Neural cell (in vitro differentiated cells): ENCODE measurements around the gene ZDHHC16. TPM values are rescaled to one million over a fixed set of nuclear protein-coding genes. Genes with fewer than 3 reads are reported as not detected.
A peak's percentile ranks its signal among the peaks of the same experiment; 100 is the strongest.

Experiments used
- H2AFZ ChIP-seq: fragments of 200-600, 300-800 bp; sonication (generic), shearing (Covaris generic); 2 replicates; pipeline ENCODE4 v1.6.0; 2014; ENCODE audit warnings: low read depth, mild to moderate bottlenecking, antibody characterized with exemption, low read length, moderate library complexity
- H3F3A ChIP-seq: fragments of 200-600 bp; shearing (Covaris generic); 2 replicates; pipeline ENCODE4 v1.6.1; 2016; ENCODE audit warnings: mild to moderate bottlenecking, moderate library complexity, mixed read lengths, antibody characterized with exemption, low read length; ENCODE audit not compliant: insufficient read depth, poor library complexity, severe bottlenecking
- H3K27ac ChIP-seq: fragments of 200-600, 300-800 bp; sonication (generic), shearing (Covaris generic); 2 replicates; pipeline ENCODE4 v1.5.1; 2014; ENCODE audit warnings: mild to moderate bottlenecking, low read length, moderate library complexity
- H3K27me3 ChIP-seq: fragments of 300-800, 200-600 bp; sonication (generic), shearing (Covaris generic); 2 replicates; pipeline ENCODE4 v1.6.0; 2014; ENCODE audit warnings: mild to moderate bottlenecking, low read depth, low read length, moderate library complexity; ENCODE audit not compliant: insufficient read depth
- H3K36me3 ChIP-seq: fragments of 300-800, 200-600 bp; sonication (generic), shearing (Covaris generic); 2 replicates; pipeline ENCODE4 v1.5.1; 2014; ENCODE audit warnings: mild to moderate bottlenecking, antibody characterized with exemption, low read length, moderate library complexity; ENCODE audit not compliant: insufficient read depth
- H3K4me2 ChIP-seq: fragments of 300-800, 200-600 bp; sonication (generic), shearing (Covaris generic); 2 replicates; pipeline ENCODE4 v1.6.0; 2014; ENCODE audit warnings: mild to moderate bottlenecking, low read length
- H3K4me3 ChIP-seq: fragments of 300-800, 200-600 bp; sonication (generic), shearing (Covaris generic); 2 replicates; pipeline ENCODE4 v1.5.1; 2014; ENCODE audit warnings: mild to moderate bottlenecking, low read length, moderate library complexity
- H3K79me2 ChIP-seq: fragments of 200-600 bp; shearing (Covaris generic); replicated peaks from 2 replicates; pipeline ENCODE4 v1.6.0; 2014; ENCODE audit warnings: mild to moderate bottlenecking, low read length, moderate library complexity; ENCODE audit not compliant: insufficient read depth
- H3K9ac ChIP-seq: fragments of 300-800, 200-600 bp; sonication (generic), shearing (Covaris generic); 2 replicates; pipeline ENCODE4 v1.6.1; 2016; ENCODE audit warnings: mild to moderate bottlenecking, low read length, mixed read lengths
- H3K9me2 ChIP-seq: fragments of 200-600 bp; shearing (Covaris generic); 2 replicates; pipeline ENCODE4 v1.6.1; 2016; ENCODE audit warnings: mild to moderate bottlenecking, low read length, mixed read lengths; ENCODE audit not compliant: insufficient read depth
- H3K9me3 ChIP-seq: fragments of 200-600, 300-800 bp; sonication (generic), shearing (Covaris generic); 2 replicates; pipeline ENCODE4 v1.6.1; 2016; ENCODE audit warnings: mild to moderate bottlenecking, mixed run types, low read length, moderate library complexity, mixed read lengths
- H4K20me1 ChIP-seq: fragments of 200-600 bp; shearing (Covaris generic); 2 replicates; pipeline ENCODE4 v1.6.1; 2016; ENCODE audit warnings: mild to moderate bottlenecking, mixed run types; ENCODE audit not compliant: insufficient read depth
- CTCF ChIP-seq: fragments of 450-650 bp; IDR thresholded peaks from 2 replicates; pipeline ENCODE4 v1.5.1; 2014; ENCODE audit warnings: antibody characterized with exemption, mild to moderate bottlenecking, moderate library complexity; ENCODE audit not compliant: poor library complexity, severe bottlenecking
- EP300 ChIP-seq: fragments of 450-650 bp; conservative IDR thresholded peaks from 2 replicates; pipeline ENCODE4 v1.6.1; 2014; ENCODE audit warnings: antibody characterized with exemption, mild to moderate bottlenecking, moderate library complexity; ENCODE audit not compliant: poor library complexity, severe bottlenecking
- EZH2 ChIP-seq: fragments of 200-600, 300-800 bp; shearing (Covaris generic), sonication (generic); IDR thresholded peaks from 2 replicates; pipeline ENCODE4 v1.6.1; 2014; ENCODE audit warnings: antibody characterized with exemption, low read length, borderline replicate concordance, mild to moderate bottlenecking; ENCODE audit not compliant: insufficient read depth, poor library complexity, severe bottlenecking
- MXI1 ChIP-seq: fragments of 450-650 bp; conservative IDR thresholded peaks from 2 replicates; pipeline ENCODE4 v1.6.1; 2014; ENCODE audit warnings: antibody characterized with exemption, mild to moderate bottlenecking; ENCODE audit not compliant: poor library complexity, severe bottlenecking
- POLR2AphosphoS5 ChIP-seq: IDR thresholded peaks from 2 replicates; pipeline ENCODE4 v1.6.1; 2012
- RAD21 ChIP-seq: fragments of 450-650 bp; conservative IDR thresholded peaks from 2 replicates; pipeline ENCODE4 v1.6.1; 2014; ENCODE audit warnings: antibody characterized with exemption, mild to moderate bottlenecking, moderate library complexity
- REST ChIP-seq: IDR thresholded peaks from 2 replicates; pipeline ENCODE4 v1.6.1; 2012; ENCODE audit warnings: borderline replicate concordance
- SMC3 ChIP-seq: fragments of 450-650 bp; conservative IDR thresholded peaks from 2 replicates; pipeline ENCODE4 v1.6.1; 2014; ENCODE audit warnings: antibody characterized with exemption, mild to moderate bottlenecking, moderate library complexity; ENCODE audit not compliant: poor library complexity
- TAF1 ChIP-seq: IDR thresholded peaks from 2 replicates; pipeline ENCODE4 v1.6.1; 2012; ENCODE audit warnings: low read depth
- polyA plus RNA-seq: library from polyadenylated mRNA; depleted of rRNA; stranded (reverse); fragments of >200 nt; gene quantifications from 2 replicates; pipeline ENCODE4 v1.2.3, GENCODE V29; 2014

ZDHHC16 gene
- polyA plus RNA-seq, 1 donor from 2014 or later = 34.3 TPM

GRCh38 chr10:97497572-97498075 lies 51.6 kb downstream of the ZDHHC16 start:
- peaks cover 31% of the 10 kb centered on the region for H3K79me2 ChIP-seq
- no peaks in the 10 kb centered on the region for H4K20me1 ChIP-seq
- H3K9ac ChIP-seq = peak overlapping the region; percentile 82
- H3K27me3 ChIP-seq = peaks cover 36% of the 10 kb centered on the region
- no peaks in the 10 kb centered on the region for H3K9me2 ChIP-seq
- H2AFZ ChIP-seq = peak overlapping the region; percentile 92
- H3K36me3 ChIP-seq = no peaks in the 10 kb centered on the region
- H3K27ac ChIP-seq = peak overlapping the region; percentile 66
- no peaks in the 10 kb centered on the region for H3K9me3 ChIP-seq
- peak overlapping the region; percentile 98 for H3K4me3 ChIP-seq
- peak overlapping the region; percentile 96 for H3K4me2 ChIP-seq
- H3F3A ChIP-seq = peaks cover 5% of the 10 kb centered on the region
- TF ChIP-seq SMC3 = no peak
- TF ChIP-seq TAF1 = no peak
- TF ChIP-seq POLR2AphosphoS5 = peak; percentile 47
- TF ChIP-seq MXI1 = peak; percentile 80
- no peak for TF ChIP-seq REST
- no peak for TF ChIP-seq RAD21
- TF ChIP-seq CTCF = no peak
- peak; percentile 37 for TF ChIP-seq EP300

GRCh38 chr10:97498076-97498840 lies 52.3 kb downstream of the ZDHHC16 start, which contains the start of gene MMS19:
Gene MMS19 (minus strand): TSS chr10:97498422. CDS start chr10:97498384, 38 bp downstream.
- TF ChIP-seq CTCF = no peak
- peak; percentile 84 for TF ChIP-seq REST
- peak; percentile 81 for TF ChIP-seq POLR2AphosphoS5
- peak; percentile 85 for TF ChIP-seq TAF1
- TF ChIP-seq RAD21 = no peak
- no peak for TF ChIP-seq EP300
- no peak for TF ChIP-seq SMC3
- TF ChIP-seq EZH2 = no peak
- TF ChIP-seq MXI1 = peak; percentile 82
- Histone ChIP-seq H3K27ac (peak within 1 kb of the TSS; percentile 66), H3K4me3 (peak within 1 kb of the TSS; percentile 98), H3K9ac (peak within 1 kb of the TSS; percentile 82), H4K20me1 (no peaks in the 10 kb centered on the region), H3K9me2 (no peaks in the 10 kb centered on the region), H2AFZ (peak within 1 kb of the TSS; percentile 92), H3K4me2 (peak within 1 kb of the TSS; percentile 96), H3K9me3 (no peaks in the 10 kb centered on the region), H3K36me3 (no peaks in the 10 kb centered on the region), H3F3A (peaks cover 5% of the 10 kb centered on the region), H3K79me2 (peaks cover 25% of the 10 kb centered on the region), H3K27me3 (peaks cover 36% of the 10 kb centered on the region)
